ENCODE measurements around the gene SLC49A4.

GRCh38 chr3:122826278-122826677 lies 31.4 kb downstream of the SLC49A4 start:
- TF ChIP-seq ZNF274 (IDR thresholded peaks at IDR 0.05; ENCODE audit: low read depth, low read length): no peak
- TF ChIP-seq YY1 (IDR thresholded peaks at IDR 0.05; ENCODE audit: insufficient read depth, insufficient read length): no peak
